H1 (cell line): Measurements from ENCODE around the gene CXCL17. TPM values are rescaled to one million over a fixed set of nuclear protein-coding genes. Genes with fewer than 3 reads are reported as not detected.

Source experiments
- CHD7 ChIP-seq: fragments of 300-600 bp; sonication (generic); IDR thresholded peaks from 2 replicates; pipeline ENCODE4 v1.7.1; 2012; ENCODE audit warnings: low read length, moderate library complexity, mild to moderate bottlenecking, inconsistent platforms; ENCODE audit not compliant: insufficient replicate concordance
- NRF1 ChIP-seq: IDR thresholded peaks from 2 replicates; pipeline ENCODE4 v1.6.1; 2011; ENCODE audit warnings: mild to moderate bottlenecking, low read depth, low read length, improper control_type of control experiment
- SIRT6 ChIP-seq: IDR thresholded peaks from one replicate; pipeline ENCODE4 v1.7.1; 2012; ENCODE audit warnings: low read length, inconsistent platforms
- SUZ12 ChIP-seq: fragments of 200-600 bp; sonication (generic); IDR thresholded peaks from 2 replicates; pipeline ENCODE4 v1.6.1; 2012; ENCODE audit warnings: mild to moderate bottlenecking, inconsistent platforms, low read length, moderate library complexity, mixed read lengths
- TAF1 ChIP-seq: IDR thresholded peaks from 2 replicates; pipeline ENCODE4 v1.6.1; 2011; ENCODE audit warnings: mild to moderate bottlenecking, low read depth, low read length
- TAF7 ChIP-seq: optimal IDR thresholded peaks from 2 replicates; pipeline ENCODE3; 2011; ENCODE audit warnings: low read depth, mild to moderate bottlenecking, inconsistent platforms, low read length, moderate library complexity, borderline replicate concordance
- polyA plus RNA-seq, 7 experiments: library from polyadenylated mRNA; depleted of rRNA in 3 of 7; stranded (reverse) in 5 of 7; unstranded in 2 of 7; fragments of >200 nt in 5 of 7; fragments of 200-250 nt in 2 of 7; gene quantifications; 1 replicate in 5 of 7; 2 replicates in 1 of 7; 4 replicates in 1 of 7; pipeline versions ENCODE4 v1.2.1 to v1.2.3, GENCODE V29; 2011 to 2013; ENCODE audit warnings: missing spikeins in 2 of 7, mixed read lengths in 2 of 7
- total RNA-seq: library from RNA; stranded (reverse); fragmentation: NEBNext Ultra II Directional; extraction: Animal tissue kit (Norgen Biotek cat#: 25700); gene quantifications from 2 replicates; pipeline ENCODE4 v1.2.1, GENCODE V29; 2021

The CXCL17 gene
- total and polyA plus RNA-seq, 2 of the 8 experiments (the other 6 are each of a cell fraction or from before 2014, with no cell fraction given): not detected

- TF ChIP-seq TAF1: no peak
- TF ChIP-seq SUZ12: no peak
- no peak for TF ChIP-seq CHD7
- no peak for TF ChIP-seq SIRT6
- TF ChIP-seq NRF1: no peak
- TF ChIP-seq TAF7: no peak
Observed at GRCh38 chr19:42487798-42488178, 45.0 kb upstream of the CXCL17 start (continued).
